Naive B cell (primary cell): ENCODE data around the gene DPP6. TPM values are rescaled to one million over a fixed set of nuclear protein-coding genes. Genes with fewer than 3 reads are reported as not detected.
"Not testable (repeated sequence)": the region's sequence is repeated elsewhere in the genome, so short reads cannot be mapped to it uniquely, and the experiment has no call there.

Source experiments
- ATAC-seq, 2 donors: fragments of 150-1000 bp; cut with Tn5 transposase; 2 replicates each; pipeline ENCODE4 v1.10.0; 2021; ENCODE audit warnings: low read depth in 2 of 2, mild to moderate bottlenecking in 2 of 2, moderate library complexity in 2 of 2
- DNase-seq: peaks from one replicate; pipeline ENCODE4 v3.0.0; 2022
- H3K27ac Mint-ChIP-seq, 6 donors: one replicate each; pipeline ENCODE4 v1.8.0; 2020 to 2022; ENCODE audit warnings: mild to moderate bottlenecking in 6 of 6, mixed read lengths in 6 of 6, moderate library complexity in 5 of 6, inconsistent platforms in 2 of 6
- H3K27me3 Mint-ChIP-seq, 3 donors: one replicate each; pipeline ENCODE4 v1.8.0; 2021 to 2022; ENCODE audit warnings: mixed read lengths in 3 of 3, mild to moderate bottlenecking in 1 of 3
- H3K36me3 Mint-ChIP-seq, 2 donors: one replicate each; pipeline ENCODE4 v1.8.0; 2020 to 2022; ENCODE audit warnings: mixed read lengths in 2 of 2, inconsistent platforms in 1 of 2, mild to moderate bottlenecking in 1 of 2
- H3K4me1 Mint-ChIP-seq, 3 donors: one replicate each; pipeline ENCODE4 v1.8.0; 2020 to 2022; ENCODE audit warnings: mixed read lengths in 3 of 3, inconsistent platforms in 1 of 3, mild to moderate bottlenecking in 1 of 3, moderate library complexity in 1 of 3
- H3K4me3 Mint-ChIP-seq, 8 donors: one replicate each; pipeline ENCODE4 v1.8.0; 2020 to 2022; ENCODE audit warnings: mild to moderate bottlenecking in 8 of 8, mixed read lengths in 8 of 8, moderate library complexity in 8 of 8, inconsistent platforms in 2 of 8
- H3K9me3 Mint-ChIP-seq, 7 donors: one replicate each; pipeline ENCODE4 v1.8.0; 2020 to 2022; ENCODE audit warnings: mixed read lengths in 7 of 7, mild to moderate bottlenecking in 5 of 7, inconsistent platforms in 2 of 7, moderate library complexity in 1 of 7
- polyA plus RNA-seq, 6 donors: library from polyadenylated mRNA; unstranded; fragments of 300-500 nt; fragmentation: Illumina TruSeq; gene quantifications; one replicate each; pipeline ENCODE4 v1.2.3, GENCODE V29; 2021; ENCODE audit warnings: low read depth in 6 of 6

Gene DPP6
- polyA plus RNA-seq = not detected

DNA sequence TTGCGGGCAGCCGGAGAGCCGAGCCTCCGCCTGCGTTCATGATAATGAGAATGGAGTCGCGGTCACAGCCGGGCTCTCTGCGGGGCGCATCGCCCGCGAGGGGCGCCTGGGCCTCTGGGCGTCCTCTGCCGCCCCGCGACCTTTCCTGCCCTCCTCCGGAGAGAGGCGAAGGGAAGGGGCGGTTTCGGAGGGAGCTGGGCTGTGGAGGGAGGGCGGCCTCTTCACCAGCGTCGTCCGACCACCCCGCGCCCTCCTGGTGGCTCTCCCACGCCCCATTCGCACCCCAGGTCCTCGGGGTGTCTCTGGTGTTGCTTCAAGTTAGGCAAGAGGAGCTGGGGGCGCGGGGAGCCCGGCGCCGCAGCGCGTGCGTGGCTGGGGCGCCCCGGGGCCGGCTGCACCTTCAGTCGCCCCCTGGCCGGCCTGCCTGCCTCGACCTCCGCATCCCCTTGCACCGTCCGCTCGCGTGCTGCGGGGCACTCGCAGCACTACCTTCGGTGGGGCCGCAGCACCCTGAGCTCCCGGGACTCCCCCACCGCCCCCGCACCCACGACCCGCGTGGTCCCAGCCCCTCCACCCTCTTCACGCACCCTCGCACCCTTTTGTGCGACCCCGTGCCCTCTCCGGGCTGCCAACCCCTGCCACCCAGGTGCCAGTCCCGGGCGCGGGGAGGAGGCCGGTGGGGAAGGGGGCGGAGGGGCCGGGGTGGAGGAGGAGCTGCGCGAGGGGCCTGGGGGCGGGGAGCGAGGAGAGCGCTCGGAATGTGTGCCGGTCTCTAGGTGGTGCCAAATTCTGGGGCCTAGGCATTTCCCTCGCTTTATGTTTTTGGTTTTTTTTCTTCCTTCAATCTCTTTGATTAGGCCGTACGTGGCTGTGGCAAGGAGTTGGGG is at the start of gene DPP6:
Gene DPP6, plus strand, starts transcription at position 756 of the 887 bp plus-strand sequence.
- H3K27ac Mint-ChIP-seq, DNase-seq, ATAC-seq, H3K4me1 Mint-ChIP-seq, H3K4me3 Mint-ChIP-seq, H3K9me3 Mint-ChIP-seq, H3K36me3 Mint-ChIP-seq: not testable (repeated sequence)
- H3K27me3 Mint-ChIP-seq = peaks cover 4 to 19% (median 8%) of the 10 kb centered on the region in 3 donors

DNA sequence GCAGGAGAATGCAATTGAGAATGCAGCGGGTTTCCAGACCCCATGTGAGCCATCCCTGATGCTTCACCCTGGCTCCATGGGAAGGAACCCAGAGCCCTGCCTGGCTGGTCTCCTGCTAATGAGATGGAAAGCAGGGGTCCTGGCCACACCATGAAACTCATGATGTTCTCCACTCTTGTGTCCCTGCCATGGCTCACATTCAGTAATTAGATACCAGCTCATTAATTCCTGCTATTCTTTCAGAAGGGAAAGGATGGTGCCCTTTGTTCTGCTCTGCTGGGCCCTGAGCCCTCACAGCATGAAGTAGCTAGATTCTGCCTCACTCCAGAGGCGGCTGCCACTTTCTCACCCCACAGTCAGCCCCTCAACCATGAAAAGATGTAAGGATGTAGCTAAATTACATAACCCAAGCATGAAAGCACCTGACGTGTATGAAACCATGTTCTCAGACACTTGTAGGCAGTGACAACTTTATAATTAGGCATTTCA is 42.7 kb upstream of the DPP6 start:
- DNase-seq, H3K4me3 Mint-ChIP-seq, ATAC-seq, H3K36me3 Mint-ChIP-seq, H3K27me3 Mint-ChIP-seq, H3K4me1 Mint-ChIP-seq, H3K27ac Mint-ChIP-seq, H3K9me3 Mint-ChIP-seq: not testable (repeated sequence)

DNA sequence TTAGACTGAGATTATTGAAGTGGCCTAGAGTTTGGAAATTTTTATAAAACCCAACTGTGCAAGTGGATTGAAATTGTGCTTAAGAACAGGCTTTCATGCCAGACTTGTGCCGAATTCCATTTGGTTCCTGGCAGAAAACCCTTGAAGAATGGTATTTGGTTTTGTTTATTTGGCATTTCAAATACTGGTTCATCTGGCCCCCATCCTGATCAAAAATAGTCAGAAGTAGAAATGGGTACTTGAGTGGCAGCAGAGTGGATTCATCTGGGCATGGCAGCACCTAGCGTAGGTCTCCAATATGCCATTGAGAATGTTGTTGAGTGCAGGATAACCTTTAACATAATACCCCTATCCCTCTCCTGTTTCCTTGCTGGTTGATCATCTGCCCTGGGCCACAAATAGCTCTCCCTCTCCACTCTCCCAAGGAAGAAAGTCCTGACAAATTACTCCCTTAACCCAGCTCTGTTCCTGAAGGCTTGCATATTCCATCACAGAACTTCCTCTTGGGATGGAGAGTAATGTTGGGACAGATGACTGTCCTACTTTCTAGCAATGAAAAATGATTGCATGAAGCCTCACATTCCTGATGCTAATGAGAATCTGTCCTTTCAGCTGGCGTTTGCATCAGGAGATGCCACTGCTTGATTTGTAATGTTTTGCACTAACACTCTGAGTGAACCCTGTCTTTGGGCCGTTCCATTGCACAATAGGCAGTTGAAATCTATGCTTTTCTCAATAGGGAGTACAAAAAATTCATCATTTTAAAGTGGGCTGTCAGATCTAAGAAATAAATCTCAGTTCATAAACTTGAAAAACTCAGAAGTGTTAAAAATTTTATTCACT is 41.3 kb upstream of the DPP6 start:
- not testable (repeated sequence) for H3K4me3 Mint-ChIP-seq, H3K36me3 Mint-ChIP-seq

DNA sequence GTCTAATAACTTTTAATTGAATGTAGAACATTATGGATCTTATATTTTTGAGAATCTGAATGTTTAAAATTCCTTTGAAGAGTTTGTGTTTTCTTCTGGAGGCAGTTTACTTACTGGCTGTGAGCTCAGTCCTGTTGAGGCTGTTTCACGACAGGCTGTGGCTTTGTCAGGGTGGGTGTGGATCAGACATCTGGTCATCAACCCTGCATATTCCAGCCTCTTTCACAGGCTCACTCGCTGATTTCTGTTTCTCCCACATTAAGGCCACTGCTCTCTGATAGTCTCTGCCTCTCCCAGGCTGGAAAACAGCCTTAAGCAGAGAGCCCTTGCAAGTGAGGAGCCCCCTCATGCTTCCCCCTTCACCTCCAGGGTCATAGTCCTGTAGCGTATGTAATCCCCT is 39.4 kb upstream of the DPP6 start:
- not testable (repeated sequence) for ATAC-seq, H3K4me1 Mint-ChIP-seq, H3K27ac Mint-ChIP-seq, H3K27me3 Mint-ChIP-seq, DNase-seq, H3K36me3 Mint-ChIP-seq, H3K4me3 Mint-ChIP-seq
- peaks cover 0 to 15% (median 7%) of the 10 kb centered on the region in 7 donors for H3K9me3 Mint-ChIP-seq

More for the DNA sequence above, 41.3 kb upstream of the DPP6 start:
- peaks cover 0 to 13% (median 4%) of the 10 kb centered on the region in 7 donors for H3K9me3 Mint-ChIP-seq
- not testable (repeated sequence) for DNase-seq, H3K4me1 Mint-ChIP-seq, H3K27me3 Mint-ChIP-seq, H3K27ac Mint-ChIP-seq, ATAC-seq

DNA sequence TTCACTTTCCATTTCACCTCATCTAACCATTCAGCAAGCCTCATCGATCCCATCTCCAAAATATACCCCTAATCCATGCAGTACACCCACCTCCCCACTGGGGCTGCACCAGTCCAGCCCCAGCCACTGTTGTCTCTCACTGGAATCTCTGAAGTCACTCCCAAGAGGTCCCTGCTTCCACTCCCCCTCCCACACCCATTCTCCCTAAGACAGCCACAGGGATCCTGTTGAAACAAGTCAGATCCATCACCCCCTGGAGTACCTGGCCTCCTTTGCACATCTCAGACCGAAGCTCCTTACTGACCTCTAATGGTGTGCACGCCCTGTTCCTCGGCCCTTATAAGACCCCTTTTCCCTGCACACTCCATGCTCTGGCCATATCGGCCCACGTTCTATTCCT is 36.6 kb upstream of the DPP6 start:
- not testable (repeated sequence) for H3K27ac Mint-ChIP-seq, ATAC-seq, H3K4me1 Mint-ChIP-seq, H3K27me3 Mint-ChIP-seq, H3K4me3 Mint-ChIP-seq, H3K36me3 Mint-ChIP-seq, DNase-seq
- peaks cover 0 to 17% (median 5%) of the 10 kb centered on the region in 7 donors for H3K9me3 Mint-ChIP-seq

DNA sequence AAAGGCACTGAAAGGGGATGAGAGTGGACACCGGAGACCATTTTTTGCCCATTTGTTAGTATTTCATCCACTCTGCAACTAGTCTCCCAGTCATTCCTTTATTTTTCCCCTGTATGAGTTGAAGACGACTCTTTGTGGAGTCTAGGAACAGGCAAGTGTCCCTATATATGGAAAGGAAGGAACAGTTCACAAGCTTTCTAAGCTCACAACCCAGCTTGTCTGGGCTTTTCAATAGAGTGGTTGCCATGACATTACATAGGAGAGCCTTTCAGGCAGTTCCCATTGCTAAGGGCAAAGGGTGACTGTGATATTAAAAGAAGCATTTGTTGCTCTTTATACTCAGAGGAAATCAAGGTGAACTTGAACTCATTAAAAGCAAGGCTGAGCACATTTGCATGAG is 33.8 kb upstream of the DPP6 start:
- peaks cover 0 to 23% (median 5%) of the 10 kb centered on the region in 7 donors for H3K9me3 Mint-ChIP-seq
- H3K4me3 Mint-ChIP-seq, H3K27ac Mint-ChIP-seq, ATAC-seq, H3K36me3 Mint-ChIP-seq, DNase-seq, H3K27me3 Mint-ChIP-seq, H3K4me1 Mint-ChIP-seq: not testable (repeated sequence)

DNA sequence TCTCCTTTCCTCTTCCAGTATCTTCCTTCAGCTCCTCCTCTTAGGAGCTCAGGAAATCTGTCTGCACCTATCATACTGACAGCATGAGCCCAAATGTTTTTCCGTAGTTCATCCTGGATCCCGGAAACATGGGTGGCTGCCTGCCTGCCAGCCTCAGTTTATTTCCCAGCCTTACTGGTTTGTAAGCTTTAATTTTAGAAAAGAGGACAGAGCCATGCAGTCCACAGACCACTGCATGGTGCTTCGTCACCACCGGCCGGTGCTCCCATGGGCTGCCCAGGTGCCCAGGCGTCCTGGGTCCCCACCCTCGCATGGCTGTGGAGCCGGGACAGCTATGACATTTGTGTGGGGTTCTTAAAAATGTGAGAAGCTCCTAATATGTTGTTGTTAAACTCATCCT is 24.4 kb upstream of the DPP6 start:
- not testable (repeated sequence) for H3K4me3 Mint-ChIP-seq, ATAC-seq, H3K27me3 Mint-ChIP-seq

DNA sequence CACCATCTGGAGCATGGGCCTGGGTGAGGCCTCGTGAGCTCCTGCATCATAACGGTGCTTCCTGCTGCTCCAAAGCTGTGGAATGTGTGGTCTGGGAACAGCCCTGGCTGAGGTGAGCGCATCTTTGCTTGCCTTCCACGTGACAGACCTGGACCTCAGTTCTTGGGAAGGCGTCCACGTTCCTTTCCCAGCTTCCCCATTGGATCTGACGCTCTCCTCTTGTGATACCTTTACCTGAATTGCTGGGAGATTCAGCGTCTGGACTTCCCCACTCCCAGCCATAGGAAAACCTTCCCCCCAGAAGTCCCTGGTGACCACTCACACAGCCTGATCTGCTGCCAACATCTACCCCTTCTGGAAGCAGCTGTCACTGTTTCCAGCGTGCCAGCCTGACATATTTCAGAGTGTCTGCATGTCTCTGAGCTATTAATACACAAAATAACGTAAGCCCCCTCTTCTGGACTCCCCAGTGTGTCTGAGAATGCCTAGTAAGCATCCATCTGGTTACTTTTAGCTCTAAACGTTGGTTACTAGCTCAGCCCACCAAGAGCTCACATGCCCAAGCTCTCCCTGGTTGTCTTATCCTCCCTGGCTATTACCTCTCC is 21.6 kb upstream of the DPP6 start:
- H3K27me3 Mint-ChIP-seq, H3K9me3 Mint-ChIP-seq, H3K36me3 Mint-ChIP-seq, ATAC-seq, DNase-seq, H3K4me3 Mint-ChIP-seq, H3K4me1 Mint-ChIP-seq: not testable (repeated sequence)
- H3K27ac Mint-ChIP-seq = peak overlapping the region in 1 of 6 donors; percentile 12

More for the DNA sequence above, 24.4 kb upstream of the DPP6 start:
- not testable (repeated sequence) for DNase-seq, H3K9me3 Mint-ChIP-seq, H3K4me1 Mint-ChIP-seq, H3K27ac Mint-ChIP-seq, H3K36me3 Mint-ChIP-seq

DNA sequence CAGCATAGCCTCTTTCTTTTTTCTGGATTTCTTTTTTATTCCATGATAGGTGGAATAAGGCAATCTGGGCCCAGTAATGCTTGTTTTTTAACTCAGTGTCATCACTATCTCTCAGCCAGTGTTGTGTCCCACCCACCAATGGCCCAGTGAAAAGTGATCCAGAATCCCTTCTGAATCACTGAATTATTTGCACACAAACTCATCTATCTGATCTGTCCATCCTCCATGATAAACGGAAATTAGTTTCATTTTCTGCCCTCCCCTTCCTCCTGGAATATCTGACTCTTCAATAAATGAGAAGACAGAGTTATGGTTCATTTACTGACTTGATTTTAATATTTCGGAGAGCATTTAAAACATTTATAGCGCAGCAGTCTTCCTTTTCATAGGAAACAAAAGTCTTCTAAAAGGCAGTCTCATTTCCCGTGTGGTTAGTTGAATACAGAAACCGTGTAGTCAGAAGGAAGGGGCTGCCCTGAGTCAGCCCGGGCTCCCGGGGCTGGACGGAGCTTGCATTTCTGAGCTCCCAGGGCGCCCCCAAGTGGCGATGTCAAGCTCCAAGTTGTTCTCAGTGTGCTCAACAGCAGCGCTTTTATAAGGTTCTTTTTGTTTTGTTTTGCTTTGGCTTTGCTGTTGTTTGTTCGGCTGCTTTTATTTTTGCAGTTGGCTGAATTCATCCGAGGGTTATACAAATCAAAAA is 12.6 kb upstream of the DPP6 start:
- not testable (repeated sequence) for H3K4me3 Mint-ChIP-seq, DNase-seq, H3K27me3 Mint-ChIP-seq, H3K4me1 Mint-ChIP-seq, H3K36me3 Mint-ChIP-seq, H3K9me3 Mint-ChIP-seq, H3K27ac Mint-ChIP-seq
- ATAC-seq = peak; percentile 25 to 52

DNA sequence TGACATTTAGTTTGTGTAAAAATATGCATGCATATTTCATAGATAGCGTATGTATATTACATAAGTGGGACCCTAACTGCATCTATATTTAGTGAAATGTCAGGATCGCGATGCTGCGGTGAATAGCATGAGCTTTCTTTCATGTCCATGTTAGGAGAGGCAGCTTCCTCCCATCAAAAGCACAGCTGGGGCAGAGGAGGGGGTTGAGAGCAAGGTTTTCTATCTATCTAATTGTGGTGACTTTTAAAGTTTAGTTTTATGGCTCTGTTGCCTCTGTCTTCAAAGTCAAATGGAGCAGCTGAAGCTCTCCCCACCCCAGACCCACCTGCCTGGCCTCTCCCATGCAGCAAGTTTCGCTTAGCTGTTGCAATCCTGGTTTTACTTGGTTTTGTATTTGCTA is 1.8 kb upstream of the DPP6 start:
- ATAC-seq, H3K36me3 Mint-ChIP-seq, H3K4me3 Mint-ChIP-seq, H3K9me3 Mint-ChIP-seq, H3K4me1 Mint-ChIP-seq, H3K27ac Mint-ChIP-seq, DNase-seq: not testable (repeated sequence)
- H3K27me3 Mint-ChIP-seq = peaks cover 4 to 19% (median 8%) of the 10 kb centered on the region in 3 donors

DNA sequence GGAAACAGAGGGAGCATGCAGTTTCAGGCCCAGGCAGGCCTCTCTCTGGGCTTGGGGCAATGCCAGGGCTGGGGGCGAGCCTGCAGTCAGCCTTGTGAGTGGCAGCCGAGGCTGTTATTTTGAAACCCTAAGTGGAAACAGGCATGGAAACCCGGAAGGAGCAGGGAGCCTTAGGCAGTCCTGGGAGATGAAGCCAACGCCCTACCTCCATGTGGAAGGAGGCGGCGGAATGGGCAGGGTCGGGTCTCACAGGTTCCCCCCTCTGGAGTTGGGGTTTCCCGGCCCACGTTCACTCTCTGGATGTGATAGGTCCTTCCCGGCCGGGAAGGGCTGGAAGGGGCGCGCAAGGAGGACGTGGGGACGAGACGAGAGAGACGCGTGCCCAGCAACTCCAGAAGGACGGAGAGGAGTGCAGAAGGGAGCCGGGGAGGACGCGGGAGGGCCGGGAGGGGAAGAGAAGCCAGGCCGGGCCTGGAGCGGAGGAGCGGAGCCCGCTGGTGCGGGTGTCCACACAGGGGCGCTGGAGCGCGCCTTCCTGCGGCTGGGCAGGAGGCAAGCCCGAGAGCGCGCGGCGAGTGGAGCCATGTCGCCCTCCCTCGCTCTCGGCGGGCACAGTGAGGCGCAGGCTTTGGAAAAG is 1.1 kb upstream of the DPP6 start:
- ATAC-seq, H3K27ac Mint-ChIP-seq, H3K9me3 Mint-ChIP-seq, H3K36me3 Mint-ChIP-seq, H3K4me1 Mint-ChIP-seq, DNase-seq, H3K4me3 Mint-ChIP-seq: not testable (repeated sequence)
- H3K27me3 Mint-ChIP-seq = peaks cover 4 to 19% (median 8%) of the 10 kb centered on the region in 3 donors

DNA sequence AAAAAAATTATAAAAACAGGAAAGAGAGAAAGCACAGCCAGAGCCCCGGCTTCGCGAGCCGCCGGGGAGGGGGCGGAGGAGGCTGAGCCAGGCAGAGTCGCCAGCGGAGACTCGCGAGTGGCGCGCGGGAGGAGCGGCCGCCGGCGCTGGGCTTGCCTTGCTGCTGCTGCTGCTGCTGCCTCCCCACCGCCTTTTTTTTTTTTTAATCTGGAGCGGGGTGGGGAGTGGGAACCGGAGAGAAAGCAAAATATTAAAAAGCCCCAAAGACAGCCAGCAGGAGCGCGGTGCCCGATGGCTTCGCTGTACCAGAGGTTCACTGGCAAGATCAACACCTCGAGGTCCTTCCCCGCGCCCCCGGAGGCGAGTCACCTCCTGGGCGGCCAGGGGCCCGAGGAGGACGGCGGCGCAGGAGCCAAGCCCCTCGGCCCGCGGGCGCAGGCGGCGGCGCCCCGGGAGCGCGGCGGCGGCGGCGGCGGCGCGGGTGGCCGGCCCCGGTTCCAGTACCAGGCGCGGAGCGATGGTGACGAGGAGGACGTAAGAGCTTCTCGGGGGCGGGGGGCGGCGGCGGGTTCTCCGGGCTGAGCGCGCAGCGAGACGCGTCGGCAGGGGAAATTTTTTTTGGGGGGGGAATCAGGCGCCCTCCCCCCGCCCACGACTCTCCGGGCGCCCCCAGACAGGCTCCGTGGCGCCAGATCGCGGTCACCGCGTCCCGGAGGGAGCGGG is 493 bp downstream of the DPP6 start:
- peaks cover 1 to 19% (median 8%) of the 10 kb centered on the region in 3 donors for H3K27me3 Mint-ChIP-seq
- not testable (repeated sequence) for H3K4me1 Mint-ChIP-seq, ATAC-seq, H3K36me3 Mint-ChIP-seq, H3K9me3 Mint-ChIP-seq, DNase-seq, H3K4me3 Mint-ChIP-seq, H3K27ac Mint-ChIP-seq
